Fibroblast of skin of right biceps (primary cell): ENCODE data around the gene AGRN.
A peak's percentile ranks its signal among the peaks of the same experiment; 100 is the strongest.
"Not testable (repeated sequence)": the region's sequence is repeated elsewhere in the genome, so short reads cannot be mapped to it uniquely, and the experiment has no call there.

ENCODE experiments used
- DNase-seq: peaks from one replicate; pipeline ENCODE4 v3.0.0-alpha.2; 2013

The AGRN gene

GRCh38 chr1:1020000-1020404, at the start of gene AGRN:
TSS of gene AGRN (plus strand) at chr1:1020120. CDS start at chr1:1020173, 53 bp downstream.
- no peak for DNase-seq

DNA sequence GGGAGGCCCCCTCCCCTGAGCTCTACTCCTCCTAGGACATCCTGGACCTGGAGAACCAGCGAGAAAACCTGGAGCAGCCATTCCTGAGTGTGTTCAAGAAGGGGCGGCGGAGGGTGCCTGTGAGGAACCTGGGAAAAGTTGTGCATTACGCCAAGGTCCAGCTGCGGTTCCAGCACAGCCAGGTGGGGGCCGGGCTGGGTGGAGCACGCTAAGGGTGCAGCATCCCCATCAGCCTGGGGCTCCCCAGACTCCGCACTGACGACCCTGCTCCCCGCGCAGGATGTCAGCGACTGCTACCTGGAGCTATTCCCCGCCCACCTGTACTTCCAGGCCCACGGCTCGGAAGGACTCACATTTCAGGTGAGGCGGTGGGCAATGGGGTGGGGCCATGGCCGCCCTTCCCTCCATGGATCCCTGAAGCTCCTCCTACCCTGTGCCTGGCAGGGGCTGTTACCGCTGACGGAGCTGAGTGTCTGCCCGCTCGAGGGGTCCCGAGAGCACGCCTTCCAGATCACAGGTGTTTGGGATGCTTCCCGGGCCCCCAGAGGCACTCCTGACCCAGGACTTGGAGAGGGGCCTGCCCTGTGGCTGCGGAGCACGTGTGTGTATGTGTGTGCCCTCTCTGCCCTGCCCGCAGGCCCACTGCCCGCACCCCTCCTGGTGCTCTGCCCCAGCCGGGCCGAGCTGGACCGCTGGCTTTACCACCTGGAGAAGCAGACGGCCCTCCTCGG, 49.5 kb upstream of the AGRN start:
- DNase-seq: no peak

GRCh38 chr1:970973-971730, 48.8 kb upstream of the AGRN start:
- DNase-seq: no peak

- no peak for DNase-seq
Observed at GRCh38 chr1:971751-972506, 48.0 kb upstream of the AGRN start.

- no peak for DNase-seq
Observed at GRCh38 chr1:972726-973458, 47.0 kb upstream of the AGRN start.

DNA sequence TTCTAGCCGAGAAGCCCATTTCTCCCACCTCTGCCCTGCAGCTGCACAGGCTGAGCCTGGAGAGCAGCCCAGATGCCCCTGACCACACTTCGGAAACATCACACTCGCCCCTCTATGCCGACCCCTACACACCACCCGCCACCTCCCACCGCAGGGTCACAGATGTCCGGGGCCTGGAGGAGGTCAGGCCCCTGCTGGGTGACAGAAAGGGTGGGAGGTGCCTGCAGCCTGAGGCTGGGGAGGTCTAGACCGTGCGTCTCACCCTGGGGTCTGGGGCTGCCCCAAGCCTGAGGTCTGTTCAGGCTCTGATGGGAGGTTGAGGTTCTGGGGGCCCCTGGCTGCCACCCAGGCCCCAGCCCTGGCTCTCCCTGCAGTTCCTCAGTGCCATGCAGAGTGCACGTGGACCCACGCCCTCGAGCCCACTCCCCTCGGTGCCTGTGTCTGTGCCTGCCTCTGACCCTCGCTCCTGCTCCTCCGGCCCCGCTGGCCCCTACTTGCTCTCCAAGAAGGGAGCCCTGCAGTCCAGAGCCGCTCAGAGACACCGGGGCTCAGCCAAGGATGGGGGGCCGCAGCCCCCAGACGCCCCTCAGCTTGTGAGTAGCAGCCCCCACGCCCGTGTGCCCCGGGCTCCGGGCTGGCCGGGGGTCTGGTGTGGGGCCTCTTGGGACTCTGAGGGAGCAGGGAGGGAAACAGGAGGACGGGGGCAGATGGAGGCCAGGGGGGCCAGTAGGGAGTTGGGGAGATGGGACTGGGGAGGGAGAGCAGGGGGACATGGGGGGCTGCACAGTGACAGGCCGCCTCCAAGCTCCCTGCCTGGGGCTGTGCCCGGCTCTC, 46.2 kb upstream of the AGRN start:
- DNase-seq: no peak

DNA sequence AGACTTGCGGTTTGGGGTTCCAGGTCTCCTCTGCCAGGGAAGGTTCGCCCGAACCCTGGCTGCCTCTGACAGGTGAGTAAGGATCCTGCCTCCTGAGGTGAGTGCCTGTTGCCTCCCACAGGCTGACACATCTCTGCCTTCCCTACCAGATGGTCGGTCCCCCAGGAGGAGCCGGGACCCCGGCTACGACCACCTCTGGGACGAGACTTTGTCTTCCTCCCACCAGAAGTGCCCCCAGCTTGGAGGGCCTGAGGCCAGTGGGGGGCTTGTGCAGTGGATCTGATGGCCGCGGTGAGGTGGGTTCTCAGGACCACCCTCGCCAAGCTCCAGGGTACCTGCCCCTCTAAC, 45.7 kb upstream of the AGRN start:
- no peak for DNase-seq

DNA sequence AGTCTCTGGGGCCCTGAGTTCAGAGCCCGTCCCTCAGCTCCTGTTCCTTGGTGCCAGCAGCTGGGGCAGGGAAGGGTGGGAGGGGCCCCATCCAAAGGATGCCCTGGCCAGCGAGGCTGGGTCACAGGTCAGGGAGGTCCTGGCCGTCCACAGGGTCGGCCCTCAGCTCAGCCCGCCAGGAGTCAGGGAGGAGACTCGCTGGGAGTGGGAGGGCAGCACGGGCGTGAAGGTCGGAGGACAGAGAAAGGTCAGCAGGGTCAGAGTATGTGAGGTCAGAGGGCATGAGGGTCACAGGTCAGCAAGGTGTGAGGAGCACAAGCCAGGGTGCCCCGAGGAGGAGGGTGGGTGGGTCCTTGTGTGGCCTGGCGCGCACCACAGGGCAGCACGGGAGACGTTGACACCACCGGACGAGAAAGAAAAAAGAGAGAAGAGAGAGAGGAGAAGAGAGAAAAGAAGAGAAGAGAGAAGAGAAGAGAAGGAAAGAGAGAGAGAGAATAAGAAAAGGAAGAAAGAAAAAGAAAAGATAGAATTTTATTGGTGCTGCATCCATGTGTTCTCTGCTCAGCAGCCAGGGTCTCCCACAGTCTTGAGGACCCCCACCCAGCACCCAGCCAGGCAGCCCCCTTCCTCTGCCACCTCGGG, 45.1 kb upstream of the AGRN start:
- no peak for DNase-seq

GRCh38 chr1:975365-975764, 44.6 kb upstream of the AGRN start:
- DNase-seq: no peak

- DNase-seq: peak; percentile 42
Observed at GRCh38 chr1:975896-976683, 43.8 kb upstream of the AGRN start.

GRCh38 chr1:976791-977190, 43.1 kb upstream of the AGRN start:
- not testable (repeated sequence) for DNase-seq

DNA sequence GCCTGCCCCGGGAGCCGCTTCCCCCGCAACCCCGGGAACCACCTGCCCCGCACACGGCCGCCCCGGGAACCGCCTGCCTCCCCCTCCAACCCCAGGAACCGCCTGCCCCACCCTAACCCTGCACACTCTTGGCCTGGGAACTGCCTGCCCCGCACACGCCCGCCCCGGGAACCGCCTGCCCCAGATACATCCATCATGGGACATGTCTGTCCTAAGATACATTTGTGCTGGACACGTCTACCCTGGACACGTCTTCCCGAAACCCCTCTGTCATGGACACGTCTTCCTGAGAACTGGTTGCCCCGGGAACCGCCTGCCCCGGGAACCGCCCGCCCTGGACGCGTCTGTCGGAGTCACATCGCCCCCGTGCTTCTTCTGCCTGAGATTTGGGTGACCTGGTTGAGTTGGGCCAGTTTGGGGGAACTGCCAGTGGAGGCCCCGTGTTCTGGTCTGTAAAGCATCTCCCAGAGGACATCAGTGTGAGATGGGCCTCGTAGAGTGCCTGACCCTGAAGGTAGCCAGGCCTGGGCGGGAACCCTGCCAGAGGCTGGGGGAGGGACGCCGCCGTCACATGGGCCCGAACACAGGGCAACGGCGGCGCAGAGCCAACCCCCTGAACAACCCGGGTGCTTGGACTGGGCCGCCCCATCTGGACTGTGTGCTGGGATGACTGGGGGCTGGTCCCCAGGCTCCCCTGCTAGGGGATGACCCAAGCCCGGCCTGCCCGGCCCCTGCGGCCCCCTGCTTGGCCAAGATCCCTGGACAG, 41.7 kb upstream of the AGRN start:
- no peak for DNase-seq

- DNase-seq: no peak
Observed at GRCh38 chr1:978835-979743, 40.8 kb upstream of the AGRN start.

- DNase-seq: no peak
Observed at GRCh38 chr1:979744-980072, 40.2 kb upstream of the AGRN start.

DNA sequence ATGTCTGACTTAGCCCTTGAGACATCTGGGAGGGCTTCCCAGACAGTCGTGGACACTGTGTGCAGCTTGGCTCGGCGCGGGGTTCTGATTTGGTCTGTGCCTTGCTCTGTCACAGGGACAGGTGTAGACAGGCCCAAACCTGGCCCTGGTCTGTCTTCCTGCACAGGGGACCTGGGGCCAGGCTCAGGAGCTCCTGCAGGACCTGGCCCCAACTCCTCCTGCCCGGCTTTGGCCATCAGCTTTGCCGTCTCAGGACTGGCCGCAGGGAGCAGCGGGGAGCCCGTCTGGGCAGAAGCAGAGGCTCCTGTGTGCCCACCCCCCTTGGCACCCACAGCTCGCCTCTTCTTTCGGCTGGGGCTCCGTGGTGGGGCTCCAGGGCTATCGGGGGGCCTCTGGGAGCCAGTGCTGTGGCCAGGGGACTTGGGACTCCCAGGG, 39.8 kb upstream of the AGRN start:
- DNase-seq: no peak

GRCh38 chr1:980602-981395, 39.1 kb upstream of the AGRN start:
- no peak for DNase-seq

DNA sequence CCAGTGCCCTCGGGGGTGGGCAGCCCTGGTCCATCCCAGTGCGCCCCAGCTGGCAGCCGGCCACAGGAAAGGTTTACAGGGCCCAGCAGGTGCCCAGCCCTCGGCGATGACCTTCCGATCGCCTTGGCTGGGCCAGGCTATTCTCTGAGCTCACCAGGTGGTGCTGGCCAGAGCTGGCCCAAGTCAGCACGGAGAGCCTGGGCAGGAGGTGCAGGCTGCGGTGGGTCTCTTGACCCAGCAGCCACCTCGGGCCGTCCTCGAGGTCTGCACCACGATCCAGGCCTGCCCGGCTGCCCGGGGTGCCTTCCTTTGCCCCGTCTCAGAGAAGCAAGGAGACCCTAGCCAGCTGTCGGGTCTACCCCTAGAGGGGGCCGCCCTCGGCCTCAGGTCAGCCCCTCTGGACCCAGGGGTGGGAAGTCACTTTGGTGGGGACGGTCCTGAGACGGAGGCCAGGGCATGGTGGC, 38.4 kb upstream of the AGRN start:
- no peak for DNase-seq

GRCh38 chr1:981955-982558, 37.9 kb upstream of the AGRN start, which contains the start of gene PERM1:
TSS of gene PERM1 (minus strand) at chr1:982093. CDS start at chr1:981029, 1,064 bp downstream.
- no peak for DNase-seq
